GM12892 (cell line): ENCODE results near the gene RRAD.

Experiments
- POLR2A ChIP-seq: IDR thresholded peaks from 2 replicates; pipeline ENCODE4 v1.6.1; 2011; ENCODE audit warnings: low read depth, low read length, control low read depth
- POLR2AphosphoS5 ChIP-seq: IDR thresholded peaks from 2 replicates; pipeline ENCODE4 v1.6.1; 2011; ENCODE audit warnings: low read depth, low read length, control low read depth

- TF ChIP-seq POLR2AphosphoS5 (no peak), POLR2A (no peak)
Observed at GRCh38 chr16:66964049-66964448, 38.7 kb upstream of the RRAD start.
